GM23248 (cell line): ENCODE data around the gene SOX10. TPM values are rescaled to one million over a fixed set of nuclear protein-coding genes. Genes with fewer than 3 reads are reported as not detected.

Experiments
- DNase-seq: peaks from one replicate; pipeline ENCODE4 v3.0.0-alpha.2; 2015
- H2AFZ ChIP-seq: fragments of 200-600 bp; sonication (generic); 2 replicates; pipeline ENCODE4 v1.6.1; 2016; ENCODE audit warnings: antibody characterized with exemption
- H3F3A ChIP-seq: fragments of 200-600 bp; sonication (generic); 2 replicates; pipeline ENCODE4 v1.6.1; 2016; ENCODE audit warnings: mild to moderate bottlenecking, antibody characterized with exemption, mixed run types; ENCODE audit not compliant: insufficient read depth
- H3K27ac ChIP-seq: fragments of 200-600 bp; sonication (generic); 2 replicates; pipeline ENCODE4 v1.5.1; 2016; ENCODE audit warnings: mild to moderate bottlenecking
- H3K27me3 ChIP-seq: fragments of 200-600 bp; sonication (generic); replicated peaks from 2 replicates; pipeline ENCODE4 v1.6.1; 2016; ENCODE audit warnings: mild to moderate bottlenecking; ENCODE audit not compliant: insufficient read depth
- H3K36me3 ChIP-seq: fragments of 200-600 bp; sonication (generic); 2 replicates; pipeline ENCODE4 v1.6.1; 2016; ENCODE audit warnings: low read depth, mild to moderate bottlenecking
- H3K4me1 ChIP-seq: fragments of 200-600 bp; sonication (generic); 2 replicates; pipeline ENCODE4 v1.6.1; 2016; ENCODE audit warnings: mild to moderate bottlenecking; ENCODE audit not compliant: insufficient read depth
- H3K4me2 ChIP-seq: fragments of 200-600 bp; sonication (generic); one replicate; pipeline ENCODE4 v1.6.1; 2016; ENCODE audit warnings: mild to moderate bottlenecking; ENCODE audit not compliant: unreplicated experiment
- H3K4me3 ChIP-seq: fragments of 200-600 bp; sonication (generic); 2 replicates; pipeline ENCODE4 v1.5.1; 2016; ENCODE audit warnings: mild to moderate bottlenecking
- H3K79me2 ChIP-seq: fragments of 200-600 bp; sonication (generic); 2 replicates; pipeline ENCODE4 v1.6.1; 2016; ENCODE audit warnings: mild to moderate bottlenecking; ENCODE audit not compliant: insufficient read depth
- H3K9ac ChIP-seq: fragments of 200-600 bp; sonication (generic); 2 replicates; pipeline ENCODE4 v1.6.1; 2016; ENCODE audit warnings: mild to moderate bottlenecking
- H3K9me2 ChIP-seq: fragments of 200-600 bp; sonication (generic); 2 replicates; pipeline ENCODE4 v1.6.1; 2016; ENCODE audit warnings: mixed run types, mild to moderate bottlenecking, moderate library complexity; ENCODE audit not compliant: insufficient read depth
- H3K9me3 ChIP-seq: fragments of 200-600 bp; sonication (generic); one replicate; pipeline ENCODE4 v1.6.1; 2017; ENCODE audit warnings: low read depth
- H4K20me1 ChIP-seq: fragments of 200-600 bp; sonication (generic); 2 replicates; pipeline ENCODE4 v1.6.0; 2016; ENCODE audit not compliant: insufficient read depth
- EZH2 ChIP-seq: fragments of 200-600 bp; sonication (generic); IDR thresholded peaks from 2 replicates; pipeline ENCODE4 v1.6.1; 2018; ENCODE audit warnings: antibody characterized with exemption, mild to moderate bottlenecking; ENCODE audit not compliant: insufficient read depth, poor library complexity, severe bottlenecking
- EZH2phosphoT487 ChIP-seq: fragments of 200-600 bp; sonication (generic); IDR thresholded peaks from 2 replicates; pipeline ENCODE4 v1.6.1; 2018; ENCODE audit warnings: antibody characterized with exemption, moderate library complexity, mild to moderate bottlenecking, low read depth; ENCODE audit not compliant: insufficient read depth
- WGBS, 2 experiments: methylation state at CpG; one replicate each; pipeline ENCODE4 v1.1.6; 2015 to 2017; ENCODE audit warnings: low lambda C conversion rate in 2 of 2, low coverage in 1 of 2; ENCODE audit errors: missing lambda C conversion rate in 2 of 2; 5-methylcytosine and 5-hydroxymethylcytosine counted together
- in situ Hi-C: fragments of 300-500 bp; cut with MboI; formaldehyde crosslinking; loops from 2 replicates; pipeline ENCODE4 v1.15.0; 2020
- polyA plus RNA-seq: library from polyadenylated mRNA; unstranded; fragments of >200 nt; fragmentation: Nextera tagmentation; extraction: Ambion mirVana; gene quantifications from 2 replicates; pipeline ENCODE4 v1.2.1, GENCODE V29; 2016
- total RNA-seq: library from RNA; depleted of rRNA; stranded (reverse); fragments of >200 nt; shearing (Covaris generic); gene quantifications from 2 replicates; pipeline ENCODE4 v1.2.3, GENCODE V29; 2014

Gene SOX10
- total and polyA plus RNA-seq, 2 experiments from 2014 or later, result not detected

DNA sequence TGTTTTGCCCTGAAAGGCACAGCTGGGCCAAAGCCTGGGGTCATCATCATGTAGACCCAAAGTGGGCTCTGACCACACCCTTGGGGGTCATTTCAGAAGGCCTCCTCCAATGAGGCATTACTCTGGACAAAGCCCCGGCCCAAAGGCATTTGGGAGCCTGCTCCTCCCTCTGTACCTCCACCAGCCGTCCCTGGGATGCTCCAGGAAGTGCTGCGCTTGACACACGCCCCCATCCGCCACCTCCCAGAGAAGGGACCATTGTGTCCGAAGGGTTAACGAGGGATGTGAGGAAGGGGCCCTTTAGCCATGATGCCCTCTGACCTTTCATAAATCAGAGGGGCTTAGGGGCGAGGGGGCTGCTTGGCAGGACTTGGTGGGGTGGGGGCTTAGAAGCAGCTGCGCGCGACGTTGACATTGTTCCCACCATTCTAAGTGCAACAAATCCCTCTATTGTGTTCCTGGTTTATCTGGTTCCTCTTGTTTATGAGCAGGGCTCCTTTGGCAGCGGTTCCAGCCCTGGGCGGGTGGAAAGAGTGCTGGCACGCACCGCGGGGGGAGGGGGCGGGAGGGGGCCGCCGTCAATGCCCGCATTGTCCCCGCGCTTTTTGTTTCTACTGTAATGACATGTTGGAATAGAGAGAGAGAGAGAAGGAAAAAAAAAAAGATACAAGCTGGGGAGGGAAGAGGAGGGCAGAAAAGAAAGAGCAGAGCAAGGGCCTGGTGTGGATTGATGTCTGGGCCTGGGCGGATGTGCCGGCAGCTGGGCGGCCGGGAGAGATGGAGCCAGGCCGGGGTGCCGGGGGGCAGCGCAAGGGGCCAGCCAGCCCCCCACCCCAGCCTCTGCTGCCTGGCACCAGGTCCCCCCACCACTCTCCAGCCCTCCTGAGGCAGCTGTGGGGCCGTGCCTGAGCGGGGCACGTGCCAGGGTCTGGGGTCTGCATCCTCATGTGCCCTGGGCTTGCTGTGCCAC, 32.1 kb upstream of the SOX10 start:
- H3K79me2 ChIP-seq, result no peaks in the 10 kb centered on the region
- H3K9ac ChIP-seq, result peak overlapping the region; percentile 9; the same call in 1 of the 2 replicates
- H3K9me3 ChIP-seq, result no peaks in the 10 kb centered on the region
- H3K36me3 ChIP-seq, result no peaks in the 10 kb centered on the region
- H4K20me1 ChIP-seq, result no peaks in the 10 kb centered on the region
- 39 to 43% methylated on average over 24 to 33 of the region's 33 CpGs for WGBS, 2 experiments
- H3K9me2 ChIP-seq, result no peaks in the 10 kb centered on the region
- no peaks in the 10 kb centered on the region for H3F3A ChIP-seq
- H3K27ac ChIP-seq, result no peak overlapping the region
- no peak for TF ChIP-seq EZH2phosphoT487
- no peak overlapping the region for H3K4me3 ChIP-seq
- H3K27me3 ChIP-seq, result no peaks in the 10 kb centered on the region
- H3K4me1 ChIP-seq, result peaks cover 4% of the 10 kb centered on the region; the same call in 1 of the 2 replicates
- in situ Hi-C loops, result no loop called here
- no peak overlapping the region for H3K4me2 ChIP-seq
- H2AFZ ChIP-seq, result peak overlapping the region; percentile 30
- peak; percentile 38 for DNase-seq

DNA sequence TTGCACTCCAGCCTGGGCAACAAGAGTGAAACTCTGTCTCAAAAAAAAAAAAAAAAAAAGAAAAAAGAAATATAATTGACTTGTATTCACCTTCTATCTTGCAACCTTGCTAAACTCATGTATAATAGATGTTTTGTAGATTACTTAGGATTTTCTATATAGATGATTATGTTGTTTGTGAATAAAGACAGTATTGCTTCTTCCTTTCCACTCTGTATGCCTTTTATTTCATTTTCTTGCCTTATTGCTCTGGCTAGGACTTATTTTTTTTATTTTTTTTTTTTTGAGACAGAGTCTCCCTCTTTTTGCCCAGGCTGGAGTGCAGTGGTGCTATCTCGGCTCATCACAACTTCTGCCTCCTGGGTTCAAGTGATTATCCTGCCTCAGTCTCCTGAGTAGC, 29.7 kb upstream of the SOX10 start:
- no peak for DNase-seq
- no peaks in the 10 kb centered on the region for H3K36me3 ChIP-seq
- no peak overlapping the region for H3K27ac ChIP-seq
- no peaks in the 10 kb centered on the region for H3K79me2 ChIP-seq
- WGBS, 2 experiments, result 88 to 100% methylated on average over 1 of the region's 1 CpG
- in situ Hi-C loops, result no loop called here
- no peaks in the 10 kb centered on the region for H3K9me2 ChIP-seq
- no peaks in the 10 kb centered on the region for H3K9me3 ChIP-seq
- H4K20me1 ChIP-seq, result no peaks in the 10 kb centered on the region
- H3K4me2 ChIP-seq, result no peak overlapping the region
- peaks cover 4% of the 10 kb centered on the region; the same call in 1 of the 2 replicates for H3K4me1 ChIP-seq
- H3F3A ChIP-seq, result no peaks in the 10 kb centered on the region
- no peak overlapping the region for H2AFZ ChIP-seq
- no peaks in the 10 kb centered on the region for H3K27me3 ChIP-seq
- H3K9ac ChIP-seq, result no peak overlapping the region
- TF ChIP-seq EZH2phosphoT487, result no peak
- TF ChIP-seq EZH2, result no peak
- H3K4me3 ChIP-seq, result no peak overlapping the region

DNA sequence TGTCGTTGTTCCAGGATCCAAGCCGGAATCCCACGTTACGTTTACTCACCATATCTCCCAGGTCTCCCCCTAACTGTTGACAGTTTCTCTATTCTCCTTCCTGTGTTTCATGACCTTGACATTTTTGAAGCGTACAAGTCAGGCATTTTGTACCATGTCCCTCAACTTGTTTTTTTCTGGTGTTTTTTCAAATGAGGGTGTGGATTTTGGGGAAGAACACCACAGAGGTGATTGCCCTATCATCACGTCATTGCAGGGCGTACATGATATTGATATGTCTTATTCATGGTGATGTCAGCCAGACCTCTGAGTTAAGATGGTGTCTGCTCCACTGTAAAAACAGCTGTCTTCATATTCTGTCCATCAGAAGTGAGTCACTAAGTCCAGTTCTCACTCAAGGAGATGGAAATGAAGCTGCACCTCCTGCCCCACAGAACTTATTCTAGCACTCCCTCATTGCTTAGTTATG, 28.3 kb upstream of the SOX10 start:
- in situ Hi-C loops, result no loop called here
- DNase-seq, result peak; percentile 30
- Histone ChIP-seq H4K20me1 (no peaks in the 10 kb centered on the region), H3K4me3 (no peak overlapping the region), H3K9me3 (no peaks in the 10 kb centered on the region), H3K27ac (no peak overlapping the region), H3K9ac (no peak overlapping the region), H3F3A (no peaks in the 10 kb centered on the region), H3K36me3 (no peaks in the 10 kb centered on the region), H3K9me2 (no peaks in the 10 kb centered on the region), H3K79me2 (no peaks in the 10 kb centered on the region), H3K4me1 (peaks cover 4% of the 10 kb centered on the region; the same call in 1 of the 2 replicates), H2AFZ (no peak overlapping the region), H3K4me2 (no peak overlapping the region), H3K27me3 (no peaks in the 10 kb centered on the region)
- TF ChIP-seq EZH2phosphoT487 (no peak), EZH2 (no peak)
- 81 to 83% methylated on average over 7 of the region's 7 CpGs for WGBS, 2 experiments

DNA sequence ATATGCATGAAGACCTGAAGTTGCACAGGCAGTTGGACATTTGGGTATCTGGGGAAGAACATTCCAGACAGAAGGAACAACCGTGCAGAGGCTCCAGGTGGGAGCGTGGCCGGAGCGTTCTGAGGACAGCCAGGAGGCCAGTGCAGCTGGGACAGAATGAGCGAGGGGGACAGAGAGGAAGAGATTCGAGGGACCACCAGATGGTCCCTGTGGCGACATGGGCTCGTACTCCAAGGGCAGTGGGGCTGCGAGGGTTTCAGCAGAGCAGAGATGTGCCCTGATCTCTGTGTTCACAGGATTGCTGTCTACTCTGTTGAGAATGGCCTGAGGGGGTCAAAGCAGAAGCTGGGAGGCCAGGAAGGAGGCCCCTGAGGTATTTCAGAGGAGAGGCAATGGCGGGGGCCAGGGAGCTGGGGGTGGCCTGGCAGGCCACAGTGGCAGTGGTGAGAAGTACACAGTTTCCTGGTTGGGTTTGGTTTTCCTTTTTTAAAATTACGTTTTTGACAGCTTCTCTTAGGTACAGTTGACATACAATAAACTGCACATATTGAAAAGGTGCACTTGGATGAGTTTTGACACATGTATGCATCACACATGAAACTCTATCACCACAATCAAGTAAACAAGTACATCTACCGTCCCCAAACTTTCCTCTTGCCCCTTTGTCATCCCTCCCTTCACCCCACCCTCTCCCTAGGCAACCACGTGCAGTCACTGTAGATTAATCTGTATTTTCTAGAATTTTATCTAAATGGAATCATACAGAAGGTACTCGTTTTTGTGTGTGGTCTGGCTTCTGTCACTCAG, 24.8 kb upstream of the SOX10 start:
- Histone ChIP-seq H3K4me1 (no peaks in the 10 kb centered on the region), H3K4me2 (no peak overlapping the region), H3K36me3 (no peaks in the 10 kb centered on the region), H3K79me2 (no peaks in the 10 kb centered on the region), H2AFZ (no peak overlapping the region), H3K27ac (no peak overlapping the region), H3K27me3 (no peaks in the 10 kb centered on the region), H3K4me3 (no peak overlapping the region), H3K9ac (no peak overlapping the region), H3K9me3 (no peaks in the 10 kb centered on the region), H3K9me2 (no peaks in the 10 kb centered on the region), H4K20me1 (no peaks in the 10 kb centered on the region), H3F3A (no peaks in the 10 kb centered on the region)
- in situ Hi-C loops, result no loop called here
- TF ChIP-seq EZH2phosphoT487, result no peak
- 69 to 70% methylated on average over 13 to 14 of the region's 14 CpGs for WGBS, 2 experiments
- no peak for DNase-seq
